Caco-2 (cell line): ENCODE measurements around the gene LIMK2. TPM values are rescaled to one million over a fixed set of nuclear protein-coding genes. Genes with fewer than 3 reads are reported as not detected.

Source experiments
- BruUV-seq: library from RNA; stranded (reverse); fragments of 400-500 nt; replicated peaks from 2 replicates; lab custom pipeline; 2021; lab: Mats Ljungman, UMichigan
- CTCF ChIA-PET: fragments of 300-600 bp; sonication (Branson Sonifier 250); formaldehyde crosslinking; loops from one replicate; lab custom pipeline; 2022; ENCODE audit warnings: antibody characterized with exemption; lab: Charles Lee
- POLR2A ChIA-PET: fragments of 300-600 bp; sonication (Branson Sonifier 250); formaldehyde crosslinking; loops from one replicate; lab custom pipeline; 2022; ENCODE audit warnings: antibody characterized with exemption; lab: Charles Lee
- DNase-seq, 2 experiments: peaks; one replicate each; pipeline versions ENCODE4 v3.0.0 to v3.0.0-alpha.2; 2020 to 2022
- H3K27me3 ChIP-seq: replicated peaks from 2 replicates; pipeline ENCODE4 v1.6.0; 2011; ENCODE audit warnings: low read length; ENCODE audit not compliant: control insufficient read depth, insufficient read depth
- H3K36me3 ChIP-seq: 2 replicates; pipeline ENCODE4 v1.5.1; 2011; ENCODE audit warnings: low read length; ENCODE audit not compliant: control insufficient read depth, insufficient read depth
- H3K4me1 ChIP-seq: fragments of 250-450 bp; sonication (Bioruptor Pico); 2 replicates; pipeline ENCODE4 v1.5.1; 2020; ENCODE audit warnings: mild to moderate bottlenecking
- H3K4me3 ChIP-seq: 2 replicates; pipeline ENCODE4 v1.5.1; 2011; ENCODE audit warnings: low read depth, mild to moderate bottlenecking, control low read depth, low read length
- H3K9me3 ChIP-seq: fragments of 250-450 bp; sonication (Bioruptor Pico); 2 replicates; pipeline ENCODE4 v1.5.1; 2020; ENCODE audit warnings: mild to moderate bottlenecking, moderate library complexity
- H3K27ac Mint-ChIP-seq: one replicate; pipeline ENCODE4 v1.8.0; 2022; ENCODE audit warnings: mixed read lengths; ENCODE audit not compliant: unreplicated experiment
- H3K27me3 Mint-ChIP-seq: one replicate; pipeline ENCODE4 v1.8.0; 2022; ENCODE audit warnings: mixed read lengths; ENCODE audit not compliant: insufficient read depth, unreplicated experiment
- H3K36me3 Mint-ChIP-seq: one replicate; pipeline ENCODE4 v1.8.0; 2022; ENCODE audit warnings: mild to moderate bottlenecking, mixed read lengths; ENCODE audit not compliant: insufficient read depth, unreplicated experiment
- H3K4me1 Mint-ChIP-seq: one replicate; pipeline ENCODE4 v1.8.0; 2022; ENCODE audit warnings: low read depth, mixed read lengths; ENCODE audit not compliant: unreplicated experiment
- H3K4me3 Mint-ChIP-seq: one replicate; pipeline ENCODE4 v1.8.0; 2022; ENCODE audit warnings: mild to moderate bottlenecking, moderate library complexity, mixed read lengths; ENCODE audit not compliant: unreplicated experiment
- H3K9me3 Mint-ChIP-seq: one replicate; pipeline ENCODE4 v1.8.0; 2022; ENCODE audit warnings: mixed read lengths; ENCODE audit not compliant: unreplicated experiment
- intact Hi-C: fragments of 100-400 bp; cut with micrococcal nuclease; formaldehyde crosslinking; loops from one replicate; pipeline ENCODE4 v1.10.0; 2022; ENCODE audit not compliant: unreplicated experiment
- total RNA-seq: library from RNA; stranded (reverse); gene quantifications from 2 replicates; pipeline ENCODE4 v1.2.3, GENCODE V29; 2022
- TF ChIP-seq, protein P1 (sequence below), 2 experiments: fragments of 200-600 bp in 1 of 2; IDR thresholded peaks; 1 replicate in 1 of 2; 2 replicates in 1 of 2; pipeline versions ENCODE4 v1.5.1 to v1.8.0; 2011 to 2022; ENCODE audit warnings: antibody characterized with exemption in 1 of 2, control low read depth in 1 of 2, inconsistent platforms in 1 of 2, low read depth in 1 of 2, low read length in 1 of 2, mild to moderate bottlenecking in 1 of 2, moderate library complexity in 1 of 2; ENCODE audit not compliant: insufficient read depth in 1 of 2, severe bottlenecking in 1 of 2, unreplicated experiment in 1 of 2

The LIMK2 gene
- total RNA-seq, 1 experiment from 2014 or later, result 36.3 TPM

DNA sequence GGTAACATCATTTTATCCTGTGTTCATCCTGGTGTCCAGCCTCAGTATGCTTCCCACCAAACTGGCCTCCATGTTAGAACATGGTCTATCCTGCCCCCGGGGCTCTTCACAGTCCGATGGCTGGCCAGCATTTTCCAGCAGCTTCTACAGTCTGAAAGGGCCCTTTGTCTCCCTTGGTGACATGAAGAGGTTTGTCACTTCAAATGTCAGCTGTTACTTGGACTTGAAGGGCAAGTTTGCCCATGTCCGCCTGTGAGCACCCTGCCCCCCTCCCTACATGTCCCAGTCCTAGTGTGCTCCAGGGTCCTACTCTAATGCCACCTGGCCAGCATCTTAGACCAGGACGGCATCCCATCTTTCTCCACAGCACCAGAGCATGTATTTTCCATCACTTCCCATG, 109.3 kb downstream of the LIMK2 start:
- Histone ChIP-seq H3K36me3 (no peaks in the 10 kb centered on the region; the same call in 1 of the 2 replicates), H3K9me3 (no peaks in the 10 kb centered on the region), H3K27me3 (no peaks in the 10 kb centered on the region), H3K4me1 (no peaks in the 10 kb centered on the region), H3K4me3 (no peak overlapping the region)
- CTCF ChIA-PET, result no interaction called here
- no TSS peak for BruUV-seq
- TF ChIP-seq, protein P1, sequence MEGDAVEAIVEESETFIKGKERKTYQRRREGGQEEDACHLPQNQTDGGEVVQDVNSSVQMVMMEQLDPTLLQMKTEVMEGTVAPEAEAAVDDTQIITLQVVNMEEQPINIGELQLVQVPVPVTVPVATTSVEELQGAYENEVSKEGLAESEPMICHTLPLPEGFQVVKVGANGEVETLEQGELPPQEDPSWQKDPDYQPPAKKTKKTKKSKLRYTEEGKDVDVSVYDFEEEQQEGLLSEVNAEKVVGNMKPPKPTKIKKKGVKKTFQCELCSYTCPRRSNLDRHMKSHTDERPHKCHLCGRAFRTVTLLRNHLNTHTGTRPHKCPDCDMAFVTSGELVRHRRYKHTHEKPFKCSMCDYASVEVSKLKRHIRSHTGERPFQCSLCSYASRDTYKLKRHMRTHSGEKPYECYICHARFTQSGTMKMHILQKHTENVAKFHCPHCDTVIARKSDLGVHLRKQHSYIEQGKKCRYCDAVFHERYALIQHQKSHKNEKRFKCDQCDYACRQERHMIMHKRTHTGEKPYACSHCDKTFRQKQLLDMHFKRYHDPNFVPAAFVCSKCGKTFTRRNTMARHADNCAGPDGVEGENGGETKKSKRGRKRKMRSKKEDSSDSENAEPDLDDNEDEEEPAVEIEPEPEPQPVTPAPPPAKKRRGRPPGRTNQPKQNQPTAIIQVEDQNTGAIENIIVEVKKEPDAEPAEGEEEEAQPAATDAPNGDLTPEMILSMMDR (IDR thresholded peaks at IDR 0.05; ENCODE audit: insufficient read depth in 1 of 2, low read depth in 1 of 2, low read length in 1 of 2, severe bottlenecking in 1 of 2, unreplicated experiment in 1 of 2), result no peak
- intact Hi-C loops, result no loop called here
- no peaks in the 10 kb centered on the region for H3K9me3 Mint-ChIP-seq
- H3K4me3 Mint-ChIP-seq, result no peak overlapping the region
- H3K27me3 Mint-ChIP-seq, result no peaks in the 10 kb centered on the region
- no peak overlapping the region for H3K27ac Mint-ChIP-seq
- DNase-seq, result no peak
- H3K36me3 Mint-ChIP-seq, result peaks cover 5% of the 10 kb centered on the region
- H3K4me1 Mint-ChIP-seq, result no peaks in the 10 kb centered on the region
- POLR2A ChIA-PET, result no interaction called here

DNA sequence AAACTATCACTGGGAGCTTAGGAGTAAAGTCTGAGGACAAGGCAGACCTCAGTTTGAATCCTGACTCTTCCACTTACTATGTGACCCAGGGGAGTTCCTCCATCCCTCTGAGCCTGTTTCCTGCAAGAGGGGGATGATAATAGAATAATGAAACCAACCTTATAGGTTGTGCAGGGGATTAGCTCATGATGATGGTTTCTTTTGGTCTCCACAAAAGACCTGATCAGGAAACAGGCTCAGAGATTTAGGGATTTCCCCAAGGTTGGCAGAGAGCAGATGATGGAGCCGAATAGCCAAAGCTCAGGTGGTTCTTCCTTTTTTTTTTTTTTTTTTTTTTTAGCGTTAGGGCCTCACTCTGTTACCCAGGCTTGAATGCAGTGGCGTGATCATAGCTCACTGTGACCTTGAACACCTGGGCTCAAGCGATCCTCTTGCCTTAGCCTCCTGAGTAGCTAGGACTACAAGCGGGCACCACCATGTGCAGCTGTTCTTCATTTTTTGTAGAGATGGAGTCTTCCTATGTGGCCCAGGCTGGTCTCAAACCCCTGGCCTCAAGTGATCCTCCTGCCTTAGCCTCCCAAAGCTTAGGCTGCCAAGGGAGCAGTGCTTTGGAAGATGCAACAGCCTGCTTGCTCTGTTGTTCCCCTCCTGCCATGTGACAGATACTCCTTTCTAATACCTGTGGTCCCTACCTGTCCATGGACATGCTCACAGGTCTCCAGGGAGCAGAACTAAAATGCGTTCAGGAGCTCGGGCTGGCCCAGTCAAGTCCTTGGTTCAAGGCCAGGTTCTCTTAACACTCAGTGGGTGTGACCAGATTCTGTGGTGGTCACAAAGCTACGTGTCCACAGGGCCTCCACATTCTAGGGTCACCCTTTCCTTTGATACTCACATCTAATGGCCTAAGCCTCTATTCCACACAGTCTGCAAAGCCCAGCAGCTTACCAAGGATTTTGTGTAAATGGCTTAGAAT, 111.8 kb downstream of the LIMK2 start:
- BruUV-seq, result no TSS peak
- Mint-ChIP-seq H3K36me3 (peaks cover 27% of the 10 kb centered on the region), H3K9me3 (no peaks in the 10 kb centered on the region), H3K27ac (no peak overlapping the region), H3K4me3 (no peak overlapping the region), H3K27me3 (no peaks in the 10 kb centered on the region), H3K4me1 (no peaks in the 10 kb centered on the region)
- intact Hi-C loops, result no loop called here
- CTCF ChIA-PET, result no interaction called here
- Histone ChIP-seq H3K4me3 (no peak overlapping the region), H3K4me1 (no peaks in the 10 kb centered on the region), H3K27me3 (no peaks in the 10 kb centered on the region), H3K9me3 (no peaks in the 10 kb centered on the region), H3K36me3 (no peaks in the 10 kb centered on the region; the same call in none of the 2 replicates)
- DNase-seq, result no peak
- TF ChIP-seq, protein P1 (IDR thresholded peaks at IDR 0.05; ENCODE audit: insufficient read depth in 1 of 2, low read depth in 1 of 2, low read length in 1 of 2, severe bottlenecking in 1 of 2, unreplicated experiment in 1 of 2), result no peak
- POLR2A ChIA-PET, result interaction anchor here (0.6 kb wide), 1 partner anchor 31 kb away, joined by 5 read pairs; the partner anchor contains the start of gene PIK3IP1

DNA sequence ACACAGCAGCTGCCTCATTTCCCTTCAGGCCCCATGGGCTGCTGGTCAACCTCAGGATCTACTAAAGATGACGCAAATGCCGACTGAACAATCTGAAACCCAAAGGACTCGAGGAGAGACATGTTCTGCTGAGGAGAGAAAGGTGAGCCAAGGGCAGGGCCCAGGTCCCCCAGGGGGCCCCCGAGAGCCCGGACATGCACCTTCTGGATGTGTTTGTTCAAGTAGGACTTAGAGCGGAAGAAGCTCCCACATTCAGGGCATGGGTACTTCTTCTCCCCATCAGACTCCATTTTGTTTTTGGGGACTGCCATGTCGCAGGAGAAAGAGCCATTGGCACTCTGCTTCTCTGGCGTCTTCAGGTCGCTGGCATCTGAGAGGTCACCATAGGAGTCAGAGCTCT, 114.8 kb downstream of the LIMK2 start:
- ChIA-PET CTCF (no interaction called here), POLR2A (no interaction called here)
- Histone ChIP-seq H3K4me3 (no peak overlapping the region), H3K36me3 (no peaks in the 10 kb centered on the region; the same call in none of the 2 replicates), H3K4me1 (no peaks in the 10 kb centered on the region), H3K27me3 (no peaks in the 10 kb centered on the region), H3K9me3 (no peaks in the 10 kb centered on the region)
- Mint-ChIP-seq H3K4me3 (no peak overlapping the region), H3K36me3 (peaks cover 43% of the 10 kb centered on the region), H3K27ac (no peak overlapping the region), H3K27me3 (no peaks in the 10 kb centered on the region), H3K4me1 (no peaks in the 10 kb centered on the region), H3K9me3 (no peaks in the 10 kb centered on the region)
- TF ChIP-seq, protein P1 (IDR thresholded peaks at IDR 0.05; ENCODE audit: insufficient read depth in 1 of 2, low read depth in 1 of 2, low read length in 1 of 2, severe bottlenecking in 1 of 2, unreplicated experiment in 1 of 2), result no peak
- no TSS peak for BruUV-seq
- intact Hi-C loops, result no loop called here
- DNase-seq, result no peak
